Measurements from ENCODE around the gene PXMP4. TPM values are rescaled to one million over a fixed set of nuclear protein-coding genes. Genes with fewer than 3 reads are reported as not detected.

Gene PXMP4
- polyA plus RNA-seq, 1 donor (not counting 4 experiments of a cell fraction or from before 2014, with no cell fraction given), result 3.2 TPM

DNA sequence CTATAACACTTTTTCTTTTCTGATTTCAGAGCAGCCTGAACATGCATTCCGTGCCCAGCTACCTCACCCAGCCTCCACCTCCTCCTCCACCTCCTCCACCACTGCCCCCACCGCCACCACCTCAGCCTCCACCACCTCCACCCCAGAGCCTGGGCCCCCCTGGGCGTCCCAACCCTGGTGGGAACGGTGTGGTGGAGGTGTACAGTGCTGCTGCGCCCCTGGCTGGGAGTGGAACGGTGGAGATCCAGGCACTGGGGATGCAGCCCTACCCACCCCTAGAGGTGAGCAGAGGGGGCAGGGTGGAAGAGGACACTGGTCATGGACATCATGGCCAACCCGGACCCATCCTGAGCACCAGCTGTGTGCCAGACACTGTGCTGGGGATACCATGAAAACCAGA, 33.0 kb upstream of the PXMP4 start:
- Histone ChIP-seq H3K9me3 (ENCODE audit: control insufficient read depth, low read depth, low read length) (no peaks in the 10 kb centered on the region), H3K9ac (ENCODE audit: control insufficient read depth, extremely low read depth, insufficient read depth, low read length) (no peak overlapping the region), H4K20me1 (ENCODE audit: control insufficient read depth, extremely low read depth, insufficient read depth, low read length) (no peaks in the 10 kb centered on the region), H3K9me1 (ENCODE audit: control insufficient read depth, extremely low read depth, insufficient read depth, low read length) (no peaks in the 10 kb centered on the region), H3K27ac (ENCODE audit: control insufficient read depth, insufficient read depth, low read length) (no peak overlapping the region), H3K4me1 (ENCODE audit: control insufficient read depth, extremely low read depth, insufficient read depth, low read length) (peaks cover 5% of the 10 kb centered on the region), H3K36me3 (ENCODE audit: control insufficient read depth in 2 of 2, extremely low read depth in 1 of 2, insufficient read depth in 2 of 2, low read length in 2 of 2) (peaks cover 8 to 10% of the 10 kb centered on the region in 2 experiments), H2AFZ (ENCODE audit: control insufficient read depth, low read length) (no peak overlapping the region), H3K4me2 (ENCODE audit: control insufficient read depth, extremely low read depth, insufficient read depth, low read depth, low read length) (no peak overlapping the region), H3K4me3 (ENCODE audit: control insufficient read depth in 2 of 3, extremely low read depth in 1 of 3, insufficient read depth in 2 of 3, low read depth in 1 of 3, low read length in 3 of 3) (no peak overlapping the region), H3K79me2 (ENCODE audit: control insufficient read depth, insufficient read depth, low read length) (no peaks in the 10 kb centered on the region), H3K27me3 (ENCODE audit: control insufficient read depth, extremely low read depth, insufficient read depth, low read length) (no peaks in the 10 kb centered on the region)
- FAIRE-seq (no peak), DNase-seq (ENCODE audit: low read depth, low spot score) (no peak)
- dilution Hi-C loops (cut with MboI; ENCODE audit: extremely low pct_ligation_motif_present, low sequenced_read_pairs), result no loop called here
- TF ChIP-seq CTCF (optimal IDR thresholded peaks at IDR 0.05 in 1 of 3, IDR thresholded peaks at IDR 0.05 in 1 of 3, conservative IDR thresholded peaks at IDR 0.05 in 1 of 3; ENCODE audit: extremely low read depth in 1 of 3, insufficient read depth in 2 of 3, low read length in 3 of 3) (no peak), EZH2 (IDR thresholded peaks at IDR 0.05; ENCODE audit: low read length) (no peak)

DNA sequence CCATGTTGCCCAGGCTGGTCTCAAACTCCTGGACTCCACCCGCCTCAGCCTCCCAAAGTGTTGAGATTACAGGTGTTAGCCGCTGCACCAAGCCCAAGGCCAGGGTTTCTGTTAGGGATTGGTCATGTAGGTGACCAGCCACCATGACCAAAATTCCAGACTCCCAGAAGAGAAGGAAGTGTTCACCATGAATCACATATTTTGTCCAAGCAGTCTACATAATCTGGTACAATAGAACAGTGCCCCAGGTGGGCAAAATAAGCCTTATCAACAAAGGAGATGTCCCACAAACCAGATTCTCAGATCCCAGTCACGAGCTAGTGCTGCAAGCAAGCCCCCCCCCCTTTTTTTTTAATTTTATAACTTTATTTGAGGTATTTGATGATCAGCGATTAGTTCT, 31.7 kb upstream of the PXMP4 start:
- DNase-seq (ENCODE audit: low read depth, low spot score), result no peak
- Histone ChIP-seq H3K9me3 (ENCODE audit: control insufficient read depth, low read depth, low read length) (no peaks in the 10 kb centered on the region), H3K27me3 (ENCODE audit: control insufficient read depth, extremely low read depth, insufficient read depth, low read length) (no peaks in the 10 kb centered on the region), H3K4me1 (ENCODE audit: control insufficient read depth, extremely low read depth, insufficient read depth, low read length) (peaks cover 5% of the 10 kb centered on the region), H3K9me1 (ENCODE audit: control insufficient read depth, extremely low read depth, insufficient read depth, low read length) (no peaks in the 10 kb centered on the region), H3K9ac (ENCODE audit: control insufficient read depth, extremely low read depth, insufficient read depth, low read length) (no peak overlapping the region), H3K4me3 (ENCODE audit: control insufficient read depth in 2 of 3, extremely low read depth in 1 of 3, insufficient read depth in 2 of 3, low read depth in 1 of 3, low read length in 3 of 3) (no peak overlapping the region), H3K79me2 (ENCODE audit: control insufficient read depth, insufficient read depth, low read length) (no peaks in the 10 kb centered on the region), H2AFZ (ENCODE audit: control insufficient read depth, low read length) (no peak overlapping the region), H3K4me2 (ENCODE audit: control insufficient read depth, extremely low read depth, insufficient read depth, low read depth, low read length) (no peak overlapping the region), H4K20me1 (ENCODE audit: control insufficient read depth, extremely low read depth, insufficient read depth, low read length) (no peaks in the 10 kb centered on the region), H3K36me3 (ENCODE audit: control insufficient read depth in 2 of 2, extremely low read depth in 1 of 2, insufficient read depth in 2 of 2, low read length in 2 of 2) (peaks cover 7 to 8% of the 10 kb centered on the region in 2 experiments), H3K27ac (ENCODE audit: control insufficient read depth, insufficient read depth, low read length) (no peak overlapping the region)
- dilution Hi-C loops (cut with MboI; ENCODE audit: extremely low pct_ligation_motif_present, low sequenced_read_pairs), result no loop called here
- TF ChIP-seq CTCF (optimal IDR thresholded peaks at IDR 0.05 in 1 of 3, IDR thresholded peaks at IDR 0.05 in 1 of 3, conservative IDR thresholded peaks at IDR 0.05 in 1 of 3; ENCODE audit: extremely low read depth in 1 of 3, insufficient read depth in 2 of 3, low read length in 3 of 3) (no peak), EZH2 (IDR thresholded peaks at IDR 0.05; ENCODE audit: low read length) (no peak)
- no peak for FAIRE-seq
